ENCODE results near the gene ZNF891.

Gene ZNF891

DNA sequence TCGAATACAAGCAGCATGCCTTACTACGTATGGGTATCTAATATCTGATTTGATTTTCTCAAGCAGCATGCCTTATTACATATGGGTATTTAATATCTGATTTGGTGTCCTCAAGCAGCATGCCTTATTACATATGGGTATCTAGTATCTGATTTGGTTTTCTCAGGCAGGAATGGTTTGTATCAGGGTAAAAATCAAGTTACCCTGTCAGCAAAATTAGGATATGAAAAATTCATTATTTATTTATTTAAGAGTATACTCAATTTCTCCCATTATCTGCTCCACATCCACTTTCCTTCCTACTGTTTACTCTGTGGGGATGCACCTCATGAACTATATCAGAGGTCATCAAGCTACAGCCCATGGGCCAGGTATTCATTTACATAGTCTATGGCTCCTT is 21.9 kb downstream of the ZNF891 start:
- no peak for TF ChIP-seq POLR2A (IDR thresholded peaks at IDR 0.05; ENCODE audit: extremely low read depth, insufficient read length)
- no peak for TF ChIP-seq MYC (IDR thresholded peaks at IDR 0.05; ENCODE audit: low read depth, low read length)
- TF ChIP-seq, protein P1, sequence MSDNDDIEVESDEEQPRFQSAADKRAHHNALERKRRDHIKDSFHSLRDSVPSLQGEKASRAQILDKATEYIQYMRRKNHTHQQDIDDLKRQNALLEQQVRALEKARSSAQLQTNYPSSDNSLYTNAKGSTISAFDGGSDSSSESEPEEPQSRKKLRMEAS (IDR thresholded peaks at IDR 0.05; ENCODE audit: low read depth, low read length), result no peak
- TF ChIP-seq, protein P2, sequence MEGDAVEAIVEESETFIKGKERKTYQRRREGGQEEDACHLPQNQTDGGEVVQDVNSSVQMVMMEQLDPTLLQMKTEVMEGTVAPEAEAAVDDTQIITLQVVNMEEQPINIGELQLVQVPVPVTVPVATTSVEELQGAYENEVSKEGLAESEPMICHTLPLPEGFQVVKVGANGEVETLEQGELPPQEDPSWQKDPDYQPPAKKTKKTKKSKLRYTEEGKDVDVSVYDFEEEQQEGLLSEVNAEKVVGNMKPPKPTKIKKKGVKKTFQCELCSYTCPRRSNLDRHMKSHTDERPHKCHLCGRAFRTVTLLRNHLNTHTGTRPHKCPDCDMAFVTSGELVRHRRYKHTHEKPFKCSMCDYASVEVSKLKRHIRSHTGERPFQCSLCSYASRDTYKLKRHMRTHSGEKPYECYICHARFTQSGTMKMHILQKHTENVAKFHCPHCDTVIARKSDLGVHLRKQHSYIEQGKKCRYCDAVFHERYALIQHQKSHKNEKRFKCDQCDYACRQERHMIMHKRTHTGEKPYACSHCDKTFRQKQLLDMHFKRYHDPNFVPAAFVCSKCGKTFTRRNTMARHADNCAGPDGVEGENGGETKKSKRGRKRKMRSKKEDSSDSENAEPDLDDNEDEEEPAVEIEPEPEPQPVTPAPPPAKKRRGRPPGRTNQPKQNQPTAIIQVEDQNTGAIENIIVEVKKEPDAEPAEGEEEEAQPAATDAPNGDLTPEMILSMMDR (IDR thresholded peaks at IDR 0.05; ENCODE audit: low read depth, low read length), result no peak
- H3K4me3 ChIP-seq (ENCODE audit: low read depth, low read length), result no peak overlapping the region
- no peak for DNase-seq (ENCODE audit: low read depth)

DNA sequence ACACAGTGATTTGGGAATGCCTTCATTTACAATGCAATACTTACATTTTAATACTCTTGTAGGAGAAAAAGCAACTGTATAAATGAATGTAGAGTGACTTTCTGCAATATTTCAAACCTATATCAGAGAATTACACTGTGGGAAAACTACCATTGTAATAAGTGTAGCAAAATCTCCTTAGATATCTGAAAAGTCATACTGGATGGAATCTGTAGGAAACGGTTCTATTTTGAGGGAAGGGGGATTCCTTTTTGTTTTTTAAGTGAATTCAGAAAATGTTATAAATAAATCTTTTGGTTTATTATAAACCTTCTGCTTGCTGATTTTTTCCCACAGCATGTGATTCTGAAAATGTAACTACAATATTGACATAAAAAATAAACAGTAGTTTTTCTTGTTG is 23.0 kb downstream of the ZNF891 start:
- DNase-seq (ENCODE audit: low read depth), result no peak
- H3K4me3 ChIP-seq (ENCODE audit: low read depth, low read length), result no peak overlapping the region
- TF ChIP-seq MYC (IDR thresholded peaks at IDR 0.05; ENCODE audit: low read depth, low read length) (no peak), POLR2A (IDR thresholded peaks at IDR 0.05; ENCODE audit: extremely low read depth, insufficient read length) (no peak)
- TF ChIP-seq, protein P1 (IDR thresholded peaks at IDR 0.05; ENCODE audit: low read depth, low read length), result no peak
- TF ChIP-seq, protein P2 (IDR thresholded peaks at IDR 0.05; ENCODE audit: low read depth, low read length), result no peak

DNA sequence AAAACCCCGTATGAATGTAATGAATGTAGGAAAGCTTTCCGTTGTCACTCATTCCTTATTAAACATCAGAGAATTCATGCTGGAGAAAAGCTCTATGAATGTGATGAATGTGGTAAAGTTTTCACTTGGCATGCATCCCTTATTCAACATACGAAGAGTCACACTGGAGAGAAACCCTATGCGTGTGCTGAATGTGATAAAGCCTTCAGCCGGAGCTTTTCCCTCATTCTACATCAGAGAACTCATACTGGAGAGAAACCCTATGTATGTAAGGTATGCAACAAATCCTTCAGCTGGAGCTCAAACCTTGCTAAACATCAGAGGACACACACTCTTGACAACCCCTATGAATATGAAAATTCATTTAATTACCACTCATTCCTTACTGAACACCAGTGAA is 23.8 kb downstream of the ZNF891 start:
- no peak overlapping the region for H3K4me3 ChIP-seq (ENCODE audit: low read depth, low read length)
- peak; percentile 45 for DNase-seq (ENCODE audit: low read depth)
- TF ChIP-seq, protein P2 (IDR thresholded peaks at IDR 0.05; ENCODE audit: low read depth, low read length), result no peak
- TF ChIP-seq, protein P1 (IDR thresholded peaks at IDR 0.05; ENCODE audit: low read depth, low read length), result no peak
- TF ChIP-seq MYC (IDR thresholded peaks at IDR 0.05; ENCODE audit: low read depth, low read length) (no peak), POLR2A (IDR thresholded peaks at IDR 0.05; ENCODE audit: extremely low read depth, insufficient read length) (no peak)

DNA sequence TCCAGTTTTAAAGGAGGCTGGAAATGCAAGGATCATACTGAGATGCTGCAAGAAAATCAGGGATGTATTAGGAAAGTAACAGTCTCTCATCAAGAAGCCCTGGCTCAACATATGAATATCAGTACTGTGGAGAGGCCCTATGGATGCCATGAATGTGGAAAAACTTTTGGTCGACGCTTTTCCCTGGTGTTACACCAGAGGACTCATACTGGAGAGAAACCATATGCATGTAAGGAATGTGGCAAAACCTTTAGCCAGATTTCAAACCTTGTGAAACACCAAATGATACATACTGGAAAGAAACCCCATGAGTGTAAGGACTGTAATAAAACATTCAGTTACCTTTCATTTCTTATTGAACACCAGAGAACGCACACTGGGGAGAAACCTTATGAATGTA is 24.5 kb downstream of the ZNF891 start:
- no peak overlapping the region for H3K4me3 ChIP-seq (ENCODE audit: low read depth, low read length)
- TF ChIP-seq, protein P1 (IDR thresholded peaks at IDR 0.05; ENCODE audit: low read depth, low read length), result no peak
- TF ChIP-seq, protein P2 (IDR thresholded peaks at IDR 0.05; ENCODE audit: low read depth, low read length), result no peak
- TF ChIP-seq MYC (IDR thresholded peaks at IDR 0.05; ENCODE audit: low read depth, low read length) (no peak), POLR2A (IDR thresholded peaks at IDR 0.05; ENCODE audit: extremely low read depth, insufficient read length) (no peak)
- DNase-seq (ENCODE audit: low read depth), result peak; percentile 12

DNA sequence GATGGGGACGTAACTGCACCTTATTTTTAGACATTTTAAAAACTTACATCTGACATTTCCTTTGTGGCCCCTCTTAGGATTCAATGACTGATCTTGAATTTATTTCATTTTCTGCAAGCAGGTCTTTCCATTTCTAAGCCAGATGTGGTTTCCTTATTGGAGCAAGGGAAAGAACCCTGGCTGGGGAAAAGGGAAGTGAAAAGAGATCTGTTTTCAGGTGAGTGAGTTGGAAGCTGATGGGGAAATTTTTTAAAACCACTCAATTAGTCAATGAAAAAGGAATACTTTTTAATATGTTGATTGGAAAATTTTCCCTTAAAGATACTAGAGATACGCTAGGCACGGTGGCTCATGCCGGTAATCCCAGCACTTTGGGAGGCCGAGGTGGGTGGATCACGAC is 46.7 kb downstream of the ZNF891 start:
- no peak for DNase-seq (ENCODE audit: low read depth)
- TF ChIP-seq, protein P2 (IDR thresholded peaks at IDR 0.05; ENCODE audit: low read depth, low read length), result no peak
- TF ChIP-seq POLR2A (IDR thresholded peaks at IDR 0.05; ENCODE audit: extremely low read depth, insufficient read length), result no peak
- H3K4me3 ChIP-seq (ENCODE audit: low read depth, low read length), result no peak overlapping the region

DNA sequence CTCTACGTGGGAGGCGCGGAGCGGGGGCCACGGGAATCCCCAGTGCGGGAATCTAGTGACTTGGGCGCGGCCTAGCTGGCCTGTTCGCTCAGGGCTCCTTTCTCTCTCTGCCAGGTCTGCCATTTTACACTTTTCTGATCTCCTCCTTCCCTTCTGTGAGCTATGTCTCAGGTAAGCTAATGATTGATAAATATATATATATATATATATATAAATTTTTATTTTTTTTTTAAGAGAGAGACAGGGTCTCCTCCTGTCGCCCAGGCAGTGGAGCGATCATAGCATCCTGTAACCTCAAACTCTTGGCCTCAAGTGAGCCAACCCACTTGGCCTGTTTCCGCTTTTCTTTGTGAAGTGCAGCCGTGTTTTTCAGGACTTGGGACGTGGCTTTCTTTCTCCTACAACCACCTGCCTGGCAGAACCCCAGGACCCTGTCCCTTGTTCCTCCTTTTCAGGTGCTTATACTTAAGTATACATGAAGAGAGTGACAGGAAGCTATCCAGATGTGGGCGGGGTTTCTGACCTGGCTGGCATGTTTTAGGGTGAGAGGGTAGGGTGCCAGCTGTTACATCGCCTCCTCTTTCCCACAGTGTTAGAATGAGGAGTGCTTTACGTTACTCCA is 48.8 kb downstream of the ZNF891 start:
- peak overlapping the region; percentile 69 for H3K4me3 ChIP-seq (ENCODE audit: low read depth, low read length)
- TF ChIP-seq, protein P1 (IDR thresholded peaks at IDR 0.05; ENCODE audit: low read depth, low read length), result no peak
- TF ChIP-seq MYC (IDR thresholded peaks at IDR 0.05; ENCODE audit: low read depth, low read length) (no peak), POLR2A (IDR thresholded peaks at IDR 0.05; ENCODE audit: extremely low read depth, insufficient read length) (no peak)
- TF ChIP-seq, protein P2 (IDR thresholded peaks at IDR 0.05; ENCODE audit: low read depth, low read length), result no peak
- peak; percentile 36 for DNase-seq (ENCODE audit: low read depth)

Data from NB4 (cell line).